Superior temporal gyrus (tissue), 1 donor: ENCODE results near the gene ZNF483.
"Not testable (repeated sequence)": the region's sequence is repeated elsewhere in the genome, so short reads cannot be mapped to it uniquely, and the experiment has no call there.

Experiments used
- DNase-seq: peaks from one replicate; pipeline ENCODE4 v3.0.0-alpha.2; 2016; ENCODE audit errors: extremely low spot score

Gene ZNF483

DNA sequence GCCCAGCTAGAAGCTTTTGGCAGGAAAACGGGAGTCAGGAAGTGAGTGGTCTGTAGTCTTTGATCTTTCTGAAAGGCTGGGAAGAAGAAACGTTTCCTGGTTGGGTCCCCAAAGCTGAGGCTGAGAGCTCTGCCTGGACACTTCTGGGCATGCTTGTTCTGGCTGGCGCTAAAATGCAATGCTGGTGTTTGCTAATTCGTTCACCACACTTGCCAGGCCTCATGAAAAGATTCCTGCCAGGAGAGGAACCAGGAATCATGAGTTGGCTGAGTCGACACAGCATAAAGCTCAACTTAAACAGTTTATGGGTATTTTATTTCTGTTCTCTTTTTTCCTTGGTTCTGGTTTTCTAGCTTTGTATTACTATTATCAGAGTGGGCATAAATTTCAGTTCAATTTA lies 85.2 kb downstream of the ZNF483 start:
- no peak for DNase-seq

DNA sequence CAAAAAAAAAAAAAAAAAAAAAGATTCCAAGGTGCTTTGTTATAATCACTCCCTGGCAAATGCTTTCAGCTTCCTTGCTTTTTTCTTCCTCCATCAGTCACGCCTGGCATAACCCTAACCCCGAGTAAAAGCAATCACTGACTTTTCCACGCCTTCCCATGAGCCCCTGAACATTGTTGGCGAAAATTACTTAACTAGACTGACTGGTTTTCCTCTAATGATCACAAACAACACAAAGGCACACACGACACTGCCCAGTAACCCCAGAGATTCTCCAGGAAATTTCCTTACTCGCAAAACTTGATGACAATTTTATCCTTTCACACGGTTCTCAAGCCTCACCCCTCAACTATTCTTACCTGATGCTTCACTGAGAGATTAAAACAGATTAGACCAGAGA lies 85.9 kb downstream of the ZNF483 start:
- DNase-seq: no peak

DNA sequence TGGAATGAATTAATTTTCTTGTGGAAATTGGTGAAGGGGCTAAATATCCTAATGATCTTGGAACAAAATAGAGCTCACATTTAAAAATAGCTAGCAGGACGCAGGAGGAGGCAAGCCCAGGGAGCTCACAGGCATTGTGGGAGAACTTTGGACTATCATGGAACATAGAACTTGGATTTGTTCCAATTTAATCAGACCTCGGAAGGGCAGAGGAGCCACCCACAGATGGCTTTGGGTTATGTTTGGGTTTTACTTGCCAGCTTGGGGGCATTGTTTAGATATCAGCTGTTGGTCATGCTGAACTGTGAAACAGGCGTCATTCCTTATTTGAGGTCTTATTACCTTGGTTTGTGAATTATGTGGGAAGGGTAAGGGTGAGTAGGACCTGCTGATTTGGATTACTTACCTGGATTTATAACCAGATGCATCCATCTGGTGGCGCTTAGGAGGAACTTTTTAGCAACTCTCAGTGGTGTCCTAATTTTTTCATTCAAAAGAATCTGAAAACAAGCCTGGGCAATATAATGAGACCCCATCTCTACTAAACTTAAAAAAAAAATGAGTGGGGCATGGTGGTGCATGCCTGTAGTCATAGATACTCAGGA lies 88.6 kb downstream of the ZNF483 start:
- no peak for DNase-seq

- no peak for DNase-seq
Measured at GRCh38 chr9:111615928-111616327, 90.9 kb downstream of the ZNF483 start.

- not testable (repeated sequence) for DNase-seq
Measured at GRCh38 chr9:111617349-111617748, 92.4 kb downstream of the ZNF483 start.

DNA sequence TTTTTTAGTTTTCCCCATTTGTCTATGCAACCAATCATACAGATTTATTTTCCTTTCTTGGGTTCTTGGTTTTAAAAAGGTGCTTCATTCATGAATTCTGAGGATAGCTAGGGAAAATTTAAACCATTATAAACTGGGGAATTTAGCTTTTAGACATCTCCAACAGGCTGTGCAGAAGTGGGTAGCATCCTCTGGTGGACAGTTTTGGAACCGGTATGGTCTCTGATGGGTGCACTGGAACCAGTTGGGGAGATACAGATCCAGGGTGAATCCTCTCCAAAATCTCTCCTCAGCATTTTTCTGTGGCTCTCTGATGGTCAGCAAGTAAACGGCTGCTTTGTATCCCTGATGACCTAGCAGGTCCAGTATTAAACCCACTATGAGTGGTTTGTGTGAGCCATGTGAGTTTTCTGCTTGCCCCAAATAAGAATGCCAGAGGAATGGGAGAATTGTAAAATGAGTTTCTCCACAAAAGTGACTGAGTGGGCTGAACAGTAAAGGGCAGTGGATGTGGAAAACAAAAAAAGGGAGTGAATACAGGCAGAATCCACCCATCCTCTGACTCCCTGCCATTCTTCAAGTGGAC lies 97.0 kb downstream of the ZNF483 start:
- DNase-seq: peak; percentile 62

- no peak for DNase-seq
Measured at GRCh38 chr9:111622626-111623025, 97.6 kb downstream of the ZNF483 start.
